Activated T-helper 9 cell treated with anti-CD3 and anti-CD28 coated beads, Interleukin-2, amount 50 U/mL, for 16 hours (primary cell): Measurements from ENCODE around the gene PTGS1.
"Not testable (repeated sequence)": the region's sequence is repeated elsewhere in the genome, so short reads cannot be mapped to it uniquely, and the experiment has no call there.

ENCODE experiments used
- DNase-seq: peaks from one replicate; pipeline ENCODE4 v3.0.0-alpha.2; 2020; ENCODE audit warnings: low read depth

Gene PTGS1

DNA sequence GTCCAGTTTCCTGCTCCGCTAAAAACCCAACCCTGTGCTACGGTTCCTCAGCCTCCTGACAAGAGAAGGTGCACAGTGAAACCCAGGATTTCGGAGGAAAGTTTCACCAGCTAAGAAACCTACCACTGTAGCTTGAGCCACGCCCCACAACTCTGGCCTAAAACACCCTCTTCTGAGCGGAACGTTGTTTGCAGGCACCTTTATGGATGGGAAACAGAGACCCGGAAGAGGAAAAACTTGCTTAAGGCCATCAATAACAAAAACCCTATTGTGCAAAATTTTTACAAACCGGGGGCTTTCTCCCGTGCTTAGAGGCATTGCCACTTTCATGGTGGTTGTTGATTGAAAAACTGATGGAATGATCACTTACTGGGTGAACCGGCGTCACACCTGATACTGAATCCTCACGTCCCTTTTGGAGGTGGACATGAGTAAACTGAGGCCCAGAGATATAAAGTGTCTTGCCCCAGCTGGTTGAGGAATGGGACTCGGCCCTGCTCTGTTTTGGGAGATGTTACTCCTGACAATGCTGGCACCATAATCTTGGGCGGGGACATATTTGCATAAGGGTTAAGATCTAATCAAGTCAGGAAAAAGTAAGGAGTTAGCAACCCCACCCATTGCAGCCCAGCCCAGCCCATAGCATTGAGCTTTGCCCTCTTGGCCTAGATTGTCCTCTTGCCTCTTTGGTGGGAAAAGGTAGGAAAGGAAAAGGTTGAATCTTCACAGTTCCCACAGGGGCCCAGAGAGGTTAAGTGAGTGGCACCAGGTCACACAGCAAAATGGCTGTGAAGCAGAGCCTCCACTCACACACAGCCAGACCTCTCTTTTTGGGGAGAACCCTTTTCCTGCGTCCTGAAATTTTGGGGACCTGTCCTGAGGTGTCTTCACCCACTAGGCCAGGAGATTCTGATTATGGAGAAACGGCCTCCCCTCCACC is 23.2 kb upstream of the PTGS1 start:
- DNase-seq = no peak

DNA sequence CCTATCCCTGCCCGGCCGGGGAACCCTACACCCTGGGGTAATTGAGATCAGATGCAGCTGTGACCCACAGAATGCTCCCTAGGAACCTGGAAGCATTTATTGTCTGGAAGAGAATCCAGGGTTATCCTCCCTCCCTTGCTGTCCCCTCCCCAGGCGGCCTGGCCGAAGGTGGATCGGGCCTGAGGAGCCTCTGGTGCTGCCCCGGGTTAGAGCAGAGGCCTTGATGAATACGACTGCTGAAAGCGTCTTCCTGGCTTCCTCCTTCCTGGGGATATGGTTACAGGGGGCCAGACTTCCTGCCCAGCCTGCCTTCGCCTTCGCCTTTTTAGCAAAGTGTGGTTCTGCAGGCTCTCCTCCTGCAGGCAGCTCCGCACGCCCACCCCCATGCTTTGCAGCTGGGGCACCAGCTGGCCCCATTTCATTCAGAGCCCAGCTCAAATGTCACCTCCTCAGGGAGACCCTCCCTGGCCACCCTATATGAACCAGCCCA is 22.5 kb upstream of the PTGS1 start:
- DNase-seq = no peak

DNA sequence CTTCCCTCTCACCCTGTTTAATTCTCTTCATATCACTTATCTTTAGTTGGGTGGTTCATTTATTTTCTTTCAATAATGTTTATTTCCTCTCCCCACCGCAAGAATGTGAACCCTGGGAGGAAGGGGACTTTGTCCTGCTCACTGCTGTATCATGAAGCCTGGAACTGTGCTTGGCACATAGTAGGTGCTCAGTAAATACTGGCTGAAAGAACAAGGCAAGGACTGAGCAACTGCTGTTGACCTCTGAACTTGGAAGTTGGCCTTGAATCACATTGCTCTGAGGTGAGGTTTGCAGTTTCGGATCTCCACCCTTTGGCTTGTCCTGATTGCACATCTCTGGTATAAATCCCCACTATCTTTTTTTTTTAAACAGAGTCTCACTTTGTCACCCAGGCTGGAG is 22.0 kb upstream of the PTGS1 start:
- DNase-seq = no peak

DNA sequence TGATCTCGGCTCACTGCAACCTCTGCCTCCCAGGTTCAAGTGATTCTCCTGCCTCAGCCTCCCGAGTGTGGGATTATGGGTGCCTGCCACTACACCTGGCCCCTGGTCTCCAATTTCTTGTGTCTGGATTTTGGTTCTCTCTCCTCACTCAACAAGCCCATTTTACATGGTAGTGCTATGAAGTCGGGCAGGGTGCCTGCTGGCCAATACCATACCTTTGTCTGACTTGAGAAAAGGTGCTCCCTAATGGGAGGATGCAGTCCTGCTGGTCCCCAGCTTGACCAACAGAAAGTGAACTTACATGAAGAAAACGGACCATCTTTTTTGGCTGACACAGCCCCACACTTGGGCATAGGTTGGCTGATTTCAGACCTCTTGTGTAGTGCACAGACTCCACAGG is 21.6 kb upstream of the PTGS1 start:
- DNase-seq = no peak

DNA sequence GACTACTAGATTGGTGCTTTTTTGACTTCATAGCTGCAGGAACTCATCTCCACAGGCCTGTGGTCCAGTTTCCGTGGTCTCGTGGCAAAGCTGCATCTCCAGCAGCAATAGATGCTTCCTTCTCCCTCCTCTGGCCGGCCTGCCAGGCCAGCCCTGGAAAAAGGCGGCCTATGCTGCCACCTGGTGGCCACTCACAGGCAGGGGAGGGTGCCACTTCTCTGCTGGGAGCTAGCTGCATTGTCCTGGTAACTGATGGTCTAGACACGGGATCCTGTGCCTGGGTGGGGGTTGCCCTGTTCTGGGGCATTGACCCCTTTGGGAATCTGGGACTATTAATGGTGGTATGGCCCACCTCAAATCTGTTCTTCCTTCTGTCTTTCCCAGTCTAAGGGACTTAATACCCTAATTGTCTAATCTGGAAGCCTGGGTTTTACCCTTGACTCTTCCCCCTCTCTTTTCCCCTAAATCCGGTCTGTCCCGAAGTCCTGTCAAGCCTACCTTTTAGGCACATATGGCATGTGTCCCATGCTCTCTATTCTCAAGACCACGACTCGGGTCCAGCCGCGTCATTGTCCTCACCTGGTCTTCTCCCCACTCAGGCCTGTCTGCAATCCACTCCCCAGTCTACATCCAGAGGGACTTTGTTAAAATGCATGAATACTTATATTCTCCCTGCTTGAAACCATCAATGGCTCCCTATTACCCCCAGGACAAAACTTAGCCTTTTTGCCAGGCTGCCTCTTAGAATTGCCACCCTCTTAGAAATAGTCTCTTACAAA is 20.1 kb upstream of the PTGS1 start:
- peak; percentile 58 for DNase-seq

DNA sequence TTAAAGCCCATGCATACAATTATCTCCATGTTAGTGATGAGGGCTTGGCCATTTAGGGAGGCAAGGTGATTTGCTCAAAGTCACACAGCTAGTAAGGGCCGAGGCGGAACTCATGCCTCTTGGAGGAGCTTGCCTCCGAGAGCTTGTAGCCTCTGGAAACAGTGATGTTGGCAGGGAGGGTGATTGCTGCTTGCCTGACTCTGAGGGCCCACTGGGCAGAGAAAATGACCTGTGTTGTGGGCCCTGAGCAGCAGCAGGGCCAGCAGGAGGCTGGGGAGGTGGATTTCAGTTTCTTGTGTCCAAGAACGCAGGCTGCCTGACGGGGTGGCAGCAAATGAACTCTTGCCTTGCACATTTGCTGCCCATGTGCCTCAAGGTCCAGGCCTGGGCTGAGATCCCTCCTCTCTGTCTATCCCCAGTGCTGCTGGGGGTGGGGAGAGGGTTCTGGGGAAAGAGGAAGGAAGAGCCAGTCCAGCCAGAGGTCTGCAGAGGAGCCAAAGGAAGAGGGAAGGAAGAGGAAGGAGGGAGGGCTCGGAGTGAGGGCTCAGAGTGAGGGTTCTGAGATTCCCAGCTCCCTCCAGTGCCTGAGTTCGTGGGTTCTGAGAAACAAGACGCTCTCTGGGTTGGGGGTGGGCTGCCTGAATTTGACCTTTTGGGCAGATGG is 16.2 kb upstream of the PTGS1 start:
- no peak for DNase-seq

DNA sequence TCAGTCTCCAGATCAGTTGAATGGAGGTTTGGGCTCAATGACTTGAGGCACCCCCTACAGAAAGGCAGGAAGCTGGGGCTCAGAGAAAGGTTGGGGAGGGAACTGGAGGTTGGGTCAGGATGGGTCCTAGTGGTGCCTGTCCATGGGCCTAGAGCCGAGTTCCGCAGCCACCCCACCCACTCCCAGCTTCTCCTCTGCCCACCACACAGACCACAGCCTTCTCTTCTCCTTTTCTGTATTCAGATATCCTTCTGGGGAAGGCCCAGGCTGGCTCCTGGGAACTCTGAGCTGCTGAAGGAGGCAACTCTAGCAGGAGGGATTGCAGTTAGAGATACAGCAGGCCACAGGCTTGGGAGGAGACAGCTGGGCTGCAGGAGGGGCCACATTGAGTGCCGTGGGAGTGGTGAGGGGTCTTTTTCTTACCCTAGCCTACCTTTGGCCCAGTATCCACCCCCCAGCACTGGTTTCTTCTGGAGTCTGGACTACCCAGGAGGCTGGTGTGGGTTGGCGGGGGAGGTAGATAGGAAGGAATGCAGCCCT is 15.4 kb upstream of the PTGS1 start:
- DNase-seq = no peak

DNA sequence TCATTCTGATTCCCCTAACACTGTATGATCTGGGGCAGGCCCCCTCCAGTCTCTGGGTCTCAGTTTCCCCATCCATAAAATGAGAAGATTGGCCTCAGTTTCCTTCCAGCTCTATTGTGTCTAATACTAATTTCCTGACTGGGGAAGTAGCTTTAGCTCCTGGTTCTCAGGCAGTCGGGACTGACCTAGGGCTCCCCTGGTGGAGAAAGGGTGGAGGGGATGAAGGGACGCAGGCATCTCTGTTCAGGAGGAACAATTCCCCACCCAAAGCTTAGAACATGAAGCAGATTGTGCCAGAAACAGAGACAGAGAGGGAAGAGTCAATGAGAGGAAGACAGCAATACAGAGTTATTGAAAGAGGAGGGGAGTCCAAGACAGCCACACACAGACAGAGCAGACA is 14.2 kb upstream of the PTGS1 start:
- no peak for DNase-seq

DNA sequence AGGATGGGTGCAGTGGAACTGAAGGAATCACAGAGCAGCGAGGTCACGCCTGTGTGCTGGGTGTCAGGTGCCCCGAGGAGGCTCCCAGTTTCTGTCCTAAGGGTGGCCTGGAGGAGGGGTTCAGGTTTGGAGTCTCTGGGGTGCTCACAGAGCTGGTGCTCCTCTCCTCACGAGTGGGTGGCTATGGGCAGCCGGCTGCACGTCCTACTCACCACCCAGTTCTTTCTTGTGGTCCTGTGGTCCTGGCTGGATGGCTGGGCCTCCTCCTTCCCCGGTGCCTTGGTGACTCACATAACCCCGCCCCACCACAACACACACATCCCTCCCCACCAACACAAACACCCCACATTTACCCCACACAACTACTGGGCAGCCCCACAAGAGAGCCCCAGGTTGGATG is 9.9 kb upstream of the PTGS1 start:
- DNase-seq = no peak

DNA sequence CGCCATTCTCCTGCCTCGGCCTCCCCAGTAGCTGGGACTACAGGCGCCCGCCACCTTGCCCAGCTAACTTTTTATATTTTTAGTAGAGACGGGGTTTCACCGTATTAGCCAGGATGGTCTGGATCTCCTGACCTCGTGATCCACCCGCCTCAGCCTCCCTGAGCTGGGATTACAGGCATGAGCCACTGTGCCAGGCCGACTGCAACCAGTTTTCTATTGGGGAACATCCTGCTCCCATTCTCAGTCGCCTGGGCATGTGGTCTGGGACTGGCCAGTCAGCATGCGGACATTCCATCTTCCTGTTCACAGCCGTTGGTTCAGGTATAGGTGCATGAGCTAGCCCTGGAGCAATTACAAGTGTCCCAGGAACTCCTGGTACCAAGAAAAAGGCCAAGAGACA is 7.7 kb upstream of the PTGS1 start:
- not testable (repeated sequence) for DNase-seq

DNA sequence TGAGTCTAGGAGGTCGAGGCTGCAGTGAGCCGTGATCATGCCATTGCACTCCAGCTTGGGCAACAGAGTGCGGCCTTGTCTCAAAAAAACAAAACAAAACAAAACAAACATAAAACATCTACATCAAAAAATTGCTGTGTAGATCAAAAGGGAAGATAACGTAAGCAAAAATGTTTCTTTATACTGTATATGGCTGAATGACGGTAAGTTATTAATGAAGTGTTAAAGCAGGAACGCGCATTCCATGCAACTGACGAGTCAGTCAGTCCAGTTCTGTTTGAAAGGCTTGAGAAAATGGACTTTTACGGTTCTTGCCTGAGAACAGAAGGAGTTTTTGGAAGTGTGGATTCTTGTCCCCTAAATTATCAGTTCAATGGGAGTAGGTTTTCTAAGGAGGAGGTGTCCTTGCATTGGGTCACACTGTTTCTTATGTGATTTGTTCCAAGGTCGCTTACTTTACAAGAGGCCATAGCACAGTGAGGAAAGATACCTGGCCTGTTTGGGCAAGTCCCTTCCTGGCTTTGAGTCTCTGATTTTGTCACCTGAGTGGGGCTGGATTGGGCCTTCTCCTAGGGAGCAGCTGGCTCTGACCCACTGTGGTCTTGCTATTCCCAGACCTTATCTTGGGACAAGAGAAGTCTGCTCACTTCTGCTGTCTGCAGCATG is 6.6 kb upstream of the PTGS1 start:
- DNase-seq = no peak

DNA sequence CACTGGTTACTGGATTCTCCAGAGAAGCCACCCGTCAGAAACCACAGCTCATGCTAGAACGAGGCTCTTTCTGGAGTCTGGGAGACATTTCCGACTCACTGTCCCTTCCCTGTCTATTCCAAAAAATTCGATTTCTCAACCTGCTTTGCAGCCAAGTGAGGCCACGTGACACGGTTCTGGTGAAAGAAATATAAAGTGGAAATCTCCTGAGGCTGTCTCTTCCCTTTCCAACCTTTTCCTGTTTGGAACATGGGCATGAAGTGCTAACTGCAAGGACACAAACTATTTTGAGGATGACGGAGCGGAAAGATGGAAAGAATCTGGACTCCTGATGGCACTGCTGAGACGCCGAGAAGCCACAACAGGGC is 6.1 kb upstream of the PTGS1 start:
- DNase-seq = no peak

DNA sequence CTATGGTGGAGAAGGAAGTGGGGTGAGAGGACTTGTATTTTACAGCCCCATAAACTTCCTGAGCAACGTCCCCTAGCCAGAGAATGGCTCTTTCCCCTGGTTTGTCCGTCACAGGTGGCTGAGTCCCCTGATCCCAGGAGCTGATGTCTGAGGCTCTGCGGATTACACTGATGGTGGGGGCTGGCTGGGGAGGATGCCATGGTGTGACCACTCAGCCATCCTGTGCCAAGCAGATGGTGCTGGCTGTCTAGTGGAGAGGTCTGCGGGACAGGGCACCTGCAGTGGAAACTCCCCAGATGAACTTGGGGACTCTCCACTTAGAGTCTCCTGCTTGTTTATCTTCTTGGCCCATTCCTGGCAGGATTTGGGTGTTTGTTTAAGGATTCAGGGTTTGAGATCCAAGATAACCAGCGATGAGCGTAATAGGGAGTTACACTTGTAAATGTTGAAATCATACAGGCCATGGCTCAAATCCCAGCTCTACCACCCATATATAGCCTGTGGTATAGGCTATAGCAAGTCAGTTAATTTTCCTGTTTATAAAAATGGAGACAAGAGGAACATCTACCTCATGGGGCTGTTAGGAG is 4.7 kb upstream of the PTGS1 start:
- DNase-seq = no peak

DNA sequence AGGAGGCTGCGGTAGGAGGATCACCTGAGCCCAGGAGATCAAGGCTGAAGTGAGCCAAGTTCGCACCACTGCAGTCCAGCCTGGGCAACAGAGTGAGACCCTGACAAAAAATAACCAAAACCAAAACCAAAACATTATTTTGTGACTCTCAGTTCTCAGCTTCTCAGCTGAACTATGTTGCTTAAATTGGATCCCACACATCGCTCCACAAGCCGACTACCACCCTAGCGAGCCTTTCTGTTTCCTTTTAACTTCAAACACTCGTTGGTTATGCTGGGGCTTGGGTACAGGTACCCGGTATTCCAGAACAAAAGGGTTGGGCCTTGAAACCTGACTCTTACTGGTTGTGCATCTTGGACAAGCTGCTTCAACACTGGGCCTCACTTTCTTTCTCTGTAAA is 3.8 kb upstream of the PTGS1 start:
- DNase-seq = no peak

DNA sequence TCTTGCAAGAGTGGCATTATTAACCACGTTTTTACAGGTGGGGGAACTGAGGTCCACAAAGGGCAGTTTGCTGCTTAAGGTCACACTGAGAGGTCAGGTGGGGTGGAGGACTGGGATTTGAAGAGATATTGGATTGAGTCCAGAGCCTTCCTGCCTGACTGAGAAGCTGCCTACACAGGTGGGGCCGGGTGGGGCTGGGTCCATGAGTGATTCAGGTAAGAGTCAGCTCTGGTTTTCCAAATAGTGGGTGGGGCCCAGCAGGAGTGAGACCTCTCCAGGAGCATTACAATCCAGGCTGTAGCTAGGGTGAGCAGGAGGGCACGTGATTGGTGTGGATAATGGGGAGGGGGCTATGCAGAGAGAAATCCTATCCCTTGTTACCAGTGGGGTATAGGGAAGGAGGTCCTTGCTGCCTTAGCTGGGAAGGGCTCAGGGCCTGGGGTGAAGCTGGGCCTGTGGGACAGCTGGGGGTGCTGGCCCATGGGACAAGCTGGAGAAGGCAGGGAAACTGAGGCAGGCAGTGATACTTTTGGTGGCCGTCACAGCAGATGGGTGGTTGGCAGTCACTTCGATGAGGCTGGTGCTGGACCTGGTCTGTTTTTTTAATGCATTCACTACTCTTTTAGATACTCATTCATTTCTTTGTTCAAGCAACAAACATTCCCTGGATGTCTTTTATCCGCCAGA is 2.9 kb upstream of the PTGS1 start:
- no peak for DNase-seq

DNA sequence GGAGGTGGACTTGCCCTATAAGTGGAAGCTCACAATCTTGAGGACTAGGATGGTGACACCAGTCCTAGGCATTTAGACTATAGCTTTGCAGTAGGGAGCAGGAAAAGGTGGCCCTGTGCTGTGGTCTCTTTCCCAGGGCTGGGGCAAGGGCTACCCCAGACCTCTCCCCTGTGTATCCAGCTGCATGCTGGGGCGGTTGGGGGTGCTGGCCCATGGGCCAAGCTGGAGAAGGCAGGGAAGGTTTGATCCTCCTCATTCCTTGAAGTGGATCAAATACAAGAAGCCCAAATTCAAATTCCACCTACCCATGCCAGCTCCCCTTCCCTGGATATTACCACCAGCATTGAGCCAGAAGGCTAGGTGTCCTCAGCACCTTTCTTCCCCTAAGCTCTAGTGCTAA is 2.2 kb upstream of the PTGS1 start:
- no peak for DNase-seq

DNA sequence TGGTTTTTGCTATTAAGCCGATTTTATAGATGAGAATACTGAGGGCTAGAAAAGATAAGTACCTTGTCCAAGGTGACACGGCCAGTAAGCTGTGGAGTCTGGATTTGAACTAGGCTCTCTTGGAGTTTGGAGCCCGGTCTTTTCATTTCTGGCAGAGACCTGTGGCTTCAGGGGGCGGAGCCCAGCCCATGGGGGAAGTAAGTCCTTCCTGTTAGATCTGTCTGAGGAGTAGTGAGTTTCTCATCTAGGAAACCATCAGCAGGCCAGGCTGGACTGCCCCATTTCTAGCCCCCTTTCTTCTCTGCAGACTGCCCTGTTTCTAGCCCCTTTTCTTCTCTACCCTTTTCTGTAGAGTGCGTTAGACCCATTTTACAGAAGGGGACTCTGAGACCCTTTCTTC is 521 bp upstream of the PTGS1 start:
- no peak for DNase-seq

DNA sequence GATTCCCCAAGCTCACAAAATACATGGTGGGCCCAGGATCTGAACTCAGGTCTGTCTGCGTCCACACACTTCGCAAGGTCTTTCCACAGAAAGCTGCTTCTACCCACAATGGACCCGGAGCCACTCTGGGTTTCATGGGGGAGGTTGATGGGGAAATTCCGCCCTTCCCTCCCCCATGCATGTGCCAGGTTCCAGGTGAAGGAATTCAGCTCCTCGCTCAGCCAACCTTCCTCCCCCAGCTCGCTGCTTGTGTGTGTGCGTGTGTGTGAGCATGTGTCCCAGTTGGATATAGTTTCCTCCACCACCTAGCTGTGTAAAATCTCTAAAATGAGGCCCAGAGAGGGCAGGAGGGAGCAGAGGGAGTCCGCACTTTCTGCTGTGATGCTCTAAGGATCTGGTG is 1.0 kb downstream of the PTGS1 start:
- no peak for DNase-seq

DNA sequence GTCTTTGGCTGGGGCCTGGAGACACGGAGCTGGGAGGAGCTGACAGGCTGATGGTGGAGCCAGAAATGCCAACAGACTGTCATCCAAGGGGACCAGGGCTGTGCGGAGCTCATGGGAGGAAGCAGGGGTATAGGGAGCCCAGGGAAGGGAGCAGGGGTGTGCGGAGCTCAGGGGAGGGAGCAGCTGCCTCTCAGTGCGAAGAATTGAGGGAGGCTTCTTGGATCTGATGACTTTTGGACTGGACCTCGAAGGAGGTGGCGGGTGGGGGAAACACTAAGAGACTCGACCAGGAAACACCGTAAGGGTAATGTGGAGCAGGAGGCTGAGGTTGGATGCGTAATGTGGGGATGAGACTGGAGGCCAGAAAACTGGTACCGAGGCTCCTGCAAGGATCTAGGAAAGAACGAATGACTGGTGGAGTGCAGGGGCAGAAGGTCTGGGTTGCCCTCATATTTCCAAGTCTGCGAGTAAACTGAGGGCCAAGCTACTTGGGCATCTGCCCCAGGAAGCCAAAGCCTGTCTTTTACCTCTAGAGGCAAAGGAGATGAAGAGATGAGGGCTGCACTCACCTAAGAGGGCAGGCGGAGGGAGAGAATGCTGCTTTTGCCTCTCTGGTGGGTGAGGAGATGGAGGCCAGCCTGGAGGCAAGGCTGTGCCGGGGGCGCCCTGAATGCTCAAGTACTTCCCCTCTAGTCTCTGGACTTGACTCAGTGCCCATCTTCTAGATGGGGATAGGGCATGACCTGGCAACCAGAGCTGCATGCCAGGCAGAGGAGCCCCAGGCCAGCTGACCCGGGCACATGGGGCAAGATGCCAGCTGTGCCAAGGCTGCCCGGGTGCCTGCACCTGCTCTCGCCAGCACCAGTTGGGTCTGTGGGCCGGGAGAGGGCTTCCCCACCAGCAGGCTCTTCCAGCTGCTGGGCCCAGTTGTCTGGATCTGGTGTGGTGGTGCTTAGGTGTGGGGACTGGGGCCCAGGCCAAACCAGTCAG is 2.3 kb downstream of the PTGS1 start:
- no peak for DNase-seq
